ENCODE data around the gene NABP2. TPM values are rescaled to one million over a fixed set of nuclear protein-coding genes. Genes with fewer than 3 reads are reported as not detected.

NABP2 gene
- total and polyA plus RNA-seq, 2 experiments from 2014 or later, result 25.5 to 27.8 TPM

- peaks cover 27% of the 10 kb centered on the region for H3F3A ChIP-seq (replicated peaks; ENCODE audit: low read depth)
- peaks cover 16% of the 10 kb centered on the region for H4K20me1 ChIP-seq (replicated peaks; ENCODE audit: insufficient read depth)
- peaks cover 13% of the 10 kb centered on the region; the same call in 1 of the 2 replicates for H3K79me2 ChIP-seq (replicated peaks; ENCODE audit: insufficient read depth)
- peak within 1 kb of the TSS; percentile 95 for H3K4me3 ChIP-seq
- peak within 1 kb of the TSS; percentile 84 for H3K27ac ChIP-seq (ENCODE audit: low read depth)
- peak within 1 kb of the TSS; percentile 100 for H2AFZ ChIP-seq
- no peaks in the 10 kb centered on the region for H3K9me2 ChIP-seq (ENCODE audit: insufficient read depth)
- peak; percentile 82 for ATAC-seq
- H3K36me3 ChIP-seq (ENCODE audit: insufficient read depth), result peaks cover 32% of the 10 kb centered on the region
- peaks cover 17% of the 10 kb centered on the region for H3K4me1 ChIP-seq (ENCODE audit: insufficient read depth)
- Mint-ChIP-seq H3K9me3 (no peaks in the 10 kb centered on the region; the same call in 1 of the 3 replicates), H3K36me3 (ENCODE audit: low read depth) (peaks cover 33% of the 10 kb centered on the region), H3K4me3 (peak within 1 kb of the TSS; percentile 94), H3K27me3 (ENCODE audit: insufficient read depth, low read depth, poor library complexity) (peaks cover 18% of the 10 kb centered on the region), H3K4me1 (peaks cover 18% of the 10 kb centered on the region), H3K27ac (peak within 1 kb of the TSS; percentile 85)
- H3K27me3 ChIP-seq (ENCODE audit: insufficient read depth), result no peaks in the 10 kb centered on the region
- TF ChIP-seq JUNB (IDR thresholded peaks at IDR 0.05; ENCODE audit: unreplicated experiment) (no peak), ZNF114 (CRISPR knock-in tag; IDR thresholded peaks at IDR 0.05) (no peak), ETS1 (IDR thresholded peaks at IDR 0.05) (no peak), POLR2AphosphoS5 (IDR thresholded peaks at IDR 0.05; ENCODE audit: low read depth) (peak; percentile 63), CTCF (conservative IDR thresholded peaks at IDR 0.05; ENCODE audit: low read depth in 2 of 2) (peak; percentile 39 to 72; a peak in 3 of 4 replicates)
- peak within 1 kb of the TSS; percentile 99 for H3K4me2 ChIP-seq
- DNase-seq (ENCODE audit: low spot score), result peak; percentile 87
These were observed 34.1 kb downstream of the NABP2 start, which contains the start of gene ANKRD52 for GRCh38 chr12:56258068-56258819. ANKRD52 (minus strand) TSS chr12:56258384; CDS start chr12:56258269, 115 bp downstream.

GRCh38 chr12:56258820-56259183, 34.7 kb downstream of the NABP2 start:
- H3K27ac Mint-ChIP-seq, result no peak overlapping the region
- Histone ChIP-seq H2AFZ (peak overlapping the region; percentile 100), H4K20me1 (replicated peaks; ENCODE audit: insufficient read depth) (peaks cover 16% of the 10 kb centered on the region), H3K9me2 (ENCODE audit: insufficient read depth) (no peaks in the 10 kb centered on the region), H3K4me1 (ENCODE audit: insufficient read depth) (peaks cover 17% of the 10 kb centered on the region), H3F3A (replicated peaks; ENCODE audit: low read depth) (peaks cover 24% of the 10 kb centered on the region), H3K4me2 (peak overlapping the region; percentile 99), H3K4me3 (peak overlapping the region; percentile 95), H3K79me2 (replicated peaks; ENCODE audit: insufficient read depth) (peaks cover 13% of the 10 kb centered on the region; the same call in 1 of the 2 replicates), H3K36me3 (ENCODE audit: insufficient read depth) (peaks cover 27% of the 10 kb centered on the region), H3K27me3 (ENCODE audit: insufficient read depth) (no peaks in the 10 kb centered on the region), H3K27ac (ENCODE audit: low read depth) (peak overlapping the region; percentile 75; the same call in 1 of the 2 replicates)
- H3K4me1 Mint-ChIP-seq, result peaks cover 18% of the 10 kb centered on the region
- H3K9me3 Mint-ChIP-seq, result no peaks in the 10 kb centered on the region; the same call in 1 of the 3 replicates
- TF ChIP-seq EZH2 (IDR thresholded peaks at IDR 0.05; ENCODE audit: low read depth, unreplicated experiment), result no peak
- no peak for TF ChIP-seq NANOG (IDR thresholded peaks at IDR 0.05; ENCODE audit: borderline replicate concordance)
- no peak for TF ChIP-seq ETS1 (IDR thresholded peaks at IDR 0.05)
- TF ChIP-seq ZNF114 (CRISPR knock-in tag; IDR thresholded peaks at IDR 0.05), result no peak
- TF ChIP-seq ZNF462 (CRISPR knock-in tag; IDR thresholded peaks at IDR 0.05), result no peak
- H3K27me3 Mint-ChIP-seq (ENCODE audit: insufficient read depth, low read depth, poor library complexity), result peaks cover 23% of the 10 kb centered on the region
- ATAC-seq, result no peak
- peak; percentile 35 for DNase-seq (ENCODE audit: low spot score)
- peaks cover 27% of the 10 kb centered on the region for H3K36me3 Mint-ChIP-seq (ENCODE audit: low read depth)
- peak overlapping the region; percentile 85 for H3K4me3 Mint-ChIP-seq
